ENCODE measurements around the gene PITPNC1. TPM values are rescaled to one million over a fixed set of nuclear protein-coding genes. Genes with fewer than 3 reads are reported as not detected.

The PITPNC1 gene
- total RNA-seq, 4 donors from 2014 or later, result 8.0 to 20.4 (median 9.6) TPM

DNA sequence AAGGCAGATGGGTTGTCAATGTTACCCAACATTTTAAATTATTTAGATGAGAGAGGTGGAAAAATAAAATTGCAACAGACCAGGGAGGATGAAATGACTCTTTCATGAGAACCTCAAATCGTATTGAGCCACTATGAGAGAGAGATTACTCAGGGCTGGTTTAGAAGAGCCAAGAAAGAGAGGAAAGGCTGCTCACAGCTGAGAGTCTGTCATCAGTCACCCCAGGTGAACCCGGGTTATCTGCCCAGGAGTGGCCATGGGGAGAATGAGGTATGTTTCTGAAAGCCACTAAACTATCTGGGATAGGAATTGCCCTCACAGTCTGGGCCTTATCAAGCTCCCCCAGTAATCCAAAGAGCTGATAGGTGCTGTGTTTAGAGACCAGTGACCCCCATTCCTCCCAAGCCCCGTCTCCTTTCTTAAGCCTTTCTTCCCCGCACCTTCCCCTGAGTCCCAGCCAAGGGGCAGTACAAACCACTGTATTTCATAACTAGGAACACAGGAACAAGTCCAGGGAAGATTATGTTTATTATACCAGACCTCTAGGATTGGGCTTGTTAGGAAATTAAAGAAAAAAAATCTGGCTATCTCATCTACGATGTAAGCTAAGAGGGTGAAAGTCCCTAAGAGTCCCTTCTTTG, 181.8 kb downstream of the PITPNC1 start:
- no peak for DNase-seq (ENCODE audit: low spot score in 2 of 2)
- WGBS, 2 donors, result 79 to 86% methylated on average over 5 of the region's 5 CpGs
- Histone ChIP-seq H3K4me3 (no peak overlapping the region), H3K27ac (no peak overlapping the region), H3K27me3 (no peaks in the 10 kb centered on the region), H3K9me3 (peaks cover 0 to 6% (median 0%) of the 10 kb centered on the region in 4 donors), H3K36me3 (peaks cover 0 to 7% (median 0%) of the 10 kb centered on the region in 3 donors), H3K4me1 (no peaks in the 10 kb centered on the region)
- TF ChIP-seq EP300 (IDR thresholded peaks at IDR 0.05), result no peak
- no peak for TF ChIP-seq POLR2A (IDR thresholded peaks at IDR 0.05)
- TF ChIP-seq, protein P1, sequence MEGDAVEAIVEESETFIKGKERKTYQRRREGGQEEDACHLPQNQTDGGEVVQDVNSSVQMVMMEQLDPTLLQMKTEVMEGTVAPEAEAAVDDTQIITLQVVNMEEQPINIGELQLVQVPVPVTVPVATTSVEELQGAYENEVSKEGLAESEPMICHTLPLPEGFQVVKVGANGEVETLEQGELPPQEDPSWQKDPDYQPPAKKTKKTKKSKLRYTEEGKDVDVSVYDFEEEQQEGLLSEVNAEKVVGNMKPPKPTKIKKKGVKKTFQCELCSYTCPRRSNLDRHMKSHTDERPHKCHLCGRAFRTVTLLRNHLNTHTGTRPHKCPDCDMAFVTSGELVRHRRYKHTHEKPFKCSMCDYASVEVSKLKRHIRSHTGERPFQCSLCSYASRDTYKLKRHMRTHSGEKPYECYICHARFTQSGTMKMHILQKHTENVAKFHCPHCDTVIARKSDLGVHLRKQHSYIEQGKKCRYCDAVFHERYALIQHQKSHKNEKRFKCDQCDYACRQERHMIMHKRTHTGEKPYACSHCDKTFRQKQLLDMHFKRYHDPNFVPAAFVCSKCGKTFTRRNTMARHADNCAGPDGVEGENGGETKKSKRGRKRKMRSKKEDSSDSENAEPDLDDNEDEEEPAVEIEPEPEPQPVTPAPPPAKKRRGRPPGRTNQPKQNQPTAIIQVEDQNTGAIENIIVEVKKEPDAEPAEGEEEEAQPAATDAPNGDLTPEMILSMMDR (IDR thresholded peaks at IDR 0.05), result no peak

DNA sequence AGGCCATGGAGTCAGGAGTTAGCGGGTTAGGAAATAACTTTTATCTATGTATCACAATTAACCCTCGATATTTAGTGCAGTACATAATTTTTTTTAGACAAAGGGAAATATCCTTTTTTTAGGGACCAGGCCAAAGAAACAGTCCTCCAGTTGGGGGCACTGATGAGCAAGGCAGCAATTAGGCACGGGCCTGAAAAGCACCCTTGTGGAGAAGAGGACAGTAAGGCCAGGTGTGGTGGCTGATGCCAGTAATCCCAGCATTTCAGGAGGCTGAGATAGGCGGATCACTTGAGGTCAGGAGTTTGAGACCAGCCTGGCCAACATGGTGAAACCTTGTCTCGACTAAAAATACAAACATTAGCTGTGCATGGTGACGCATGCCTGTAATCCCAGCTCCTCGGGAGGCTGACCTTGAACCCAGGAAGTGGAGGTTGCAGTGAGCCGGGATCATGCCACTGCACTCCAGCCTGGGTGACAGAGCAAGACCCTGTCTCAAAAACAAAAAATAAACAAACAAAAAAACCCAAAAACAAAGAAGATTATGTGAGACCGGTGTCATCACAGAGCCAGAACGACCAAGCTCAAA, 182.4 kb downstream of the PITPNC1 start:
- no peak for DNase-seq (ENCODE audit: low spot score in 2 of 2)
- TF ChIP-seq EP300 (IDR thresholded peaks at IDR 0.05), result no peak
- TF ChIP-seq POLR2A (IDR thresholded peaks at IDR 0.05), result no peak
- TF ChIP-seq, protein P1 (IDR thresholded peaks at IDR 0.05), result no peak
- Histone ChIP-seq H3K4me3 (no peak overlapping the region), H3K27ac (no peak overlapping the region), H3K27me3 (no peaks in the 10 kb centered on the region), H3K4me1 (no peaks in the 10 kb centered on the region), H3K36me3 (peaks cover 0 to 7% (median 0%) of the 10 kb centered on the region in 3 donors), H3K9me3 (peaks cover 0 to 6% (median 0%) of the 10 kb centered on the region in 4 donors)
- WGBS, 2 donors, result 90 to 93% methylated on average over 10 of the region's 10 CpGs

DNA sequence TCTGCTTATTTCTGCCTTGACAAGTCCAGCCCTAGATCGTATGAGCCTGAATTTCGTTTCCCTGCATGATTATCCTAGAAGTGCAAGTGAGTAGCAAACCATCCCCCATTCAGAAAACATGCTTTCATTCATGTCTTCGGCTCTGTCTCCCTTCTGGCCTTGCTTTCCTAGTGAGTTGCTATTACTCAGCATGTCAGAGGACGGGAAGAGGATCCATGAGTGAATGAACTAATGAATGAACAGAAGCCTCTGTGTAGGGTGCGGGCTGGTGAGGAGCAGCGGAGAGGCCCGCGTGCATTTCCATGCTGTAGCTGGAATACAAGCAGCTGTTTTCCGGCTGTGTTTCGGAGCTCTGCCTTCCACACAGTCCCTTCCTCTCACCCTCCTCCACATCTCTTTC, 184.9 kb downstream of the PITPNC1 start:
- H3K4me3 ChIP-seq, result no peak overlapping the region
- WGBS, 2 donors, result 71 to 74% methylated on average over 10 of the region's 10 CpGs
- no peak for TF ChIP-seq EP300 (IDR thresholded peaks at IDR 0.05)
- no peak for TF ChIP-seq POLR2A (IDR thresholded peaks at IDR 0.05)
- TF ChIP-seq, protein P1 (IDR thresholded peaks at IDR 0.05), result no peak

DNA sequence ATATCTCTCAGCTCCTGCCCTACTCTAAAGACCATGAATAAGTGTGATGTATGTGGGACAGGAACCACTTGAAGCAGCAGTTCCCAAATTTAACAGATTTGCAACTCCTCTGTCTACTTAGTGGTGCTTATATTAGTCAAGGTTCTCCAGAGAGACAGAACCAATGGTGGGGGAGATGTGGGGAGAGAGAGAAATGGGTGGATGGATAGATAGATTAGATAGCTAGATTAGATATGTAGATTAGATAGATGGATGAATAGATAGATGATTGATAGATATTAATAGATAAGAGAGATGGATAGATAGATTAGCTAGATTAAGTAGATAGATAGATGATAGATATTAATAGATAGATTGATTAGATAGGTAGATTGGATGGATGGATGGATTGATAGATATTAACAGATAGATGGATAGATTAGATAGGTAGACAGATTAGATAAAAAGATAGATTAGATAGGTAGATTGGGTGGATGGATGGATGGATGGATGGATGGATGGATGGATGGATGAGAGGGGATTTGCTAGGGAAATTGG, 186.7 kb downstream of the PITPNC1 start:
- no peaks in the 10 kb centered on the region for H3K36me3 ChIP-seq
- H3K9me3 ChIP-seq, result no peaks in the 10 kb centered on the region
- TF ChIP-seq, protein P1 (IDR thresholded peaks at IDR 0.05), result no peak
- no peak for TF ChIP-seq EP300 (IDR thresholded peaks at IDR 0.05)
- TF ChIP-seq POLR2A (IDR thresholded peaks at IDR 0.05), result no peak
- no peak for DNase-seq (ENCODE audit: low spot score in 2 of 2)
- H3K27me3 ChIP-seq, result no peaks in the 10 kb centered on the region
- no peak overlapping the region for H3K27ac ChIP-seq
- H3K4me1 ChIP-seq, result no peaks in the 10 kb centered on the region
- no peak overlapping the region for H3K4me3 ChIP-seq

More for the DNA sequence above, 184.9 kb downstream of the PITPNC1 start:
- Histone ChIP-seq H3K4me1 (no peaks in the 10 kb centered on the region), H3K27ac (no peak overlapping the region), H3K9me3 (peaks cover 0 to 2% (median 0%) of the 10 kb centered on the region in 4 donors), H3K27me3 (no peaks in the 10 kb centered on the region), H3K36me3 (peaks cover 0 to 4% (median 0%) of the 10 kb centered on the region in 3 donors)
- DNase-seq (ENCODE audit: low spot score in 2 of 2), result no peak

DNA sequence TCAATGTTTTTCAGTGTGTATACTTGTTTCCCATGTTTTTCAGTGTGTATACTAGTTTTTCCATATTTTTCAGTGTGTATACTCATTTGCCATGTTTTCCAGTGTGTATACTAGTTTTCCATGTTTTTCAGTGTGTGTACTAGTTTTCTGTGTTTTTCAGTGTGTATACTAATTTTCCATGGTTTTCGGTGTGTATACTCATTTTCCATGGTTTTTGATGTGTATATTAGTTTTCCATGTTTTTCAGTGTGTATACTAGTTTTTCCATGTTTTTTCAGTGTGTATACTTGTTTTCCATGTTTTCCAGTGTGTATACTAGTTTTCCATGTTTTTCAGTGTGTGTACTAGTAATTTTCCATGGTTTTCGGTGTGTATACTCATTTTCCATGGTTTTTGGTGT, 188.0 kb downstream of the PITPNC1 start:
- H3K27ac ChIP-seq, result no peak overlapping the region
- no peaks in the 10 kb centered on the region for H3K4me1 ChIP-seq
- TF ChIP-seq POLR2A (IDR thresholded peaks at IDR 0.05) (no peak), EP300 (IDR thresholded peaks at IDR 0.05) (no peak)
- TF ChIP-seq, protein P1 (IDR thresholded peaks at IDR 0.05), result no peak
- no peak for DNase-seq (ENCODE audit: low spot score in 2 of 2)
- no peaks in the 10 kb centered on the region for H3K36me3 ChIP-seq
- 93 to 98% methylated on average over 2 of the region's 2 CpGs for WGBS, 2 donors
- no peak overlapping the region for H3K4me3 ChIP-seq
- no peaks in the 10 kb centered on the region for H3K27me3 ChIP-seq
- H3K9me3 ChIP-seq, result no peaks in the 10 kb centered on the region

Measured in tibial nerve (tissue), 4 donors.